ENCODE data around the gene FAM162A. TPM values are rescaled to one million over a fixed set of nuclear protein-coding genes. Genes with fewer than 3 reads are reported as not detected.
A peak's percentile ranks its signal among the peaks of the same experiment; 100 is the strongest.
"Not testable (repeated sequence)": the region's sequence is repeated elsewhere in the genome, so short reads cannot be mapped to it uniquely, and the experiment has no call there.

FAM162A gene
- total RNA-seq, 1 donor from 2014 or later, result 14.7 TPM

- no peak overlapping the region for H3K4me3 ChIP-seq (ENCODE audit: low read depth, low read length)
- H3K27me3 ChIP-seq (ENCODE audit: control insufficient read depth, insufficient read depth, low read length), result no peaks in the 10 kb centered on the region
- peaks cover 11% of the 10 kb centered on the region for H3K36me3 ChIP-seq (ENCODE audit: control insufficient read depth, insufficient read depth, low read length)
- DNase-seq (ENCODE audit: low read depth), result peak; percentile 81
- FAIRE-seq, result no peak
- TF ChIP-seq CTCF (IDR thresholded peaks at IDR 0.05; ENCODE audit: insufficient read depth, low read length, severe bottlenecking), result no peak
These were observed 44.0 kb downstream of the FAM162A start for GRCh38 chr3:122427857-122428471.

- no peak for TF ChIP-seq CTCF (IDR thresholded peaks at IDR 0.05; ENCODE audit: insufficient read depth, low read length, severe bottlenecking)
- no peak overlapping the region for H3K4me3 ChIP-seq (ENCODE audit: low read depth, low read length)
- no peak for FAIRE-seq
- no peak for DNase-seq (ENCODE audit: low read depth)
- H3K36me3 ChIP-seq (ENCODE audit: control insufficient read depth, insufficient read depth, low read length), result peaks cover 8% of the 10 kb centered on the region
- H3K27me3 ChIP-seq (ENCODE audit: control insufficient read depth, insufficient read depth, low read length), result no peaks in the 10 kb centered on the region
These were observed 46.4 kb downstream of the FAM162A start for GRCh38 chr3:122430371-122430770.

GRCh38 chr3:122435950-122436349 lies 52.0 kb downstream of the FAM162A start:
- Histone ChIP-seq H3K4me3 (ENCODE audit: low read depth, low read length) (no peak overlapping the region), H3K36me3 (ENCODE audit: control insufficient read depth, insufficient read depth, low read length) (peaks cover 6% of the 10 kb centered on the region), H3K27me3 (ENCODE audit: control insufficient read depth, insufficient read depth, low read length) (no peaks in the 10 kb centered on the region)
- FAIRE-seq, result no peak
- DNase-seq (ENCODE audit: low read depth), result no peak
- TF ChIP-seq CTCF (IDR thresholded peaks at IDR 0.05; ENCODE audit: insufficient read depth, low read length, severe bottlenecking), result no peak

GRCh38 chr3:122443090-122443489 lies 59.1 kb downstream of the FAM162A start:
- H3K4me3 ChIP-seq (ENCODE audit: low read depth, low read length), result no peak overlapping the region
- H3K36me3 ChIP-seq (ENCODE audit: control insufficient read depth, insufficient read depth, low read length), result peaks cover 7% of the 10 kb centered on the region
- DNase-seq (ENCODE audit: low read depth), result no peak
- TF ChIP-seq CTCF (IDR thresholded peaks at IDR 0.05; ENCODE audit: insufficient read depth, low read length, severe bottlenecking), result no peak
- H3K27me3 ChIP-seq (ENCODE audit: control insufficient read depth, insufficient read depth, low read length), result no peaks in the 10 kb centered on the region
- no peak for FAIRE-seq

- not testable (repeated sequence) for H3K4me3 ChIP-seq (ENCODE audit: low read depth, low read length); FAIRE-seq; H3K36me3 ChIP-seq (ENCODE audit: control insufficient read depth, insufficient read depth, low read length); H3K27me3 ChIP-seq (ENCODE audit: control insufficient read depth, insufficient read depth, low read length)
- peak; percentile 51 for DNase-seq (ENCODE audit: low read depth)
These were observed 59.9 kb downstream of the FAM162A start for GRCh38 chr3:122443762-122444490.

- not testable (repeated sequence) for H3K4me3 ChIP-seq (ENCODE audit: low read depth, low read length); FAIRE-seq; H3K36me3 ChIP-seq (ENCODE audit: control insufficient read depth, insufficient read depth, low read length); H3K27me3 ChIP-seq (ENCODE audit: control insufficient read depth, insufficient read depth, low read length); DNase-seq (ENCODE audit: low read depth)
These were observed 60.5 kb downstream of the FAM162A start for GRCh38 chr3:122444491-122444887.

GRCh38 chr3:122448218-122448617 lies 64.2 kb downstream of the FAM162A start:
- H3K27me3 ChIP-seq (ENCODE audit: control insufficient read depth, insufficient read depth, low read length); H3K36me3 ChIP-seq (ENCODE audit: control insufficient read depth, insufficient read depth, low read length); H3K4me3 ChIP-seq (ENCODE audit: low read depth, low read length); DNase-seq (ENCODE audit: low read depth); FAIRE-seq: not testable (repeated sequence)
